Middle frontal gyrus (tissue), 1 donor: ENCODE data around the gene C2orf68.
"Not testable (repeated sequence)": the region's sequence is repeated elsewhere in the genome, so short reads cannot be mapped to it uniquely, and the experiment has no call there.

Experiments
- DNase-seq: peaks from one replicate; pipeline ENCODE4 v3.0.0-alpha.2; 2015; ENCODE audit warnings: low spot score; ENCODE audit errors: extremely low spot score

C2orf68 gene

GRCh38 chr2:85599468-85600234 lies 12.2 kb downstream of the C2orf68 start:
- DNase-seq = no peak

- no peak for DNase-seq
Measured at GRCh38 chr2:85598594-85599340, 13.1 kb downstream of the C2orf68 start.

DNA sequence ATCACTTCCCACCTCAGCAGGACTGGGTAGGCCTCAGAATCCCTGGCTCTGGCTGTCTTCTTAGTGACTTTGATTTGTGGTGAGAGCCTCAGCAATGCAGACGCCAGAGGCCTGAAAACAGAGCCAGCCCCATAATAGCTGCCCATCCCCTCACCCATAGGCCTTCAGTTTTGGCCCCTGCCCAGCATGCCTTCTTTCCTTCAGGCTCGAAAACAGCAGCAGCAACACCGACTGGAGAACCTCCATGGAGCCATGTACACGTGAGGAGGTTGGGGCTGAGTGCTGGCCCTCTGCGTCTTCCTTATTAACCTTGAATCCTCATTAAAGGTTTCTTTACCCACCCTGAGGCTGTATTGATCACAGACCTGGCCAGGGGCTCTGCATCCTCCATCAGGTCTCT lies 14.6 kb downstream of the C2orf68 start:
- DNase-seq = no peak

DNA sequence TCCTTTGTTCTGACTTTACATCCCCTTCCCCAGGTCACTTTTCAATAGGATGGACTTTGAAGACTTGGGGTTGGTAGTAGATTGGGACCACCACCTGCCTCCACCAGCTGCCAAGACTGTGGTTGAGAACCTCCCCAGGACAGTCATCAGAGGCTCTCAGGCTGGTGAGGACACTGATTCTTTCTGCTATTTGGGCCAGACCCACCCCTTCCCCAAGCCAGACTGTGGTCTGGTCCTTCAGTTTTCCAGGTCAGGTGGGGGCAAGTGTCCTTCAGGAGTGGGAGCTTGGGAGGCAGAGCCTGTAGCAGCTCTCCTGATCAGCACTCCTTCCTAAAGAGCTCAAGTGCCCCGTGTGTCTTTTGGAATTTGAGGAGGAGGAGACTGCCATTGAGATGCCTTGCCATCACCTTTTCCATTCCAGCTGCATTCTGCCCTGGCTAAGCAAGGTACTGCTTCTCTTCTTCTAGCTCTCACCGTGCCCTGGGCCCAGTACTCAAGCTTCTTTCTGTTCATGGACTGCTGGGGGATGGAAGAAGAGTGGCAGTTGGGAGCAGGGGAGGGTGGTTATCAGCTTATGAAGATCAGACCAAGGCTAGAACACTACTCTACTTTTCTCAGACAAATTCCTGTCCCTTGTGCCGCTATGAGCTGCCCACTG lies 15.3 kb downstream of the C2orf68 start:
- no peak for DNase-seq

- no peak for DNase-seq
Measured at GRCh38 chr2:85596026-85596333, 15.9 kb downstream of the C2orf68 start.

GRCh38 chr2:85595301-85596025 lies 16.4 kb downstream of the C2orf68 start, which contains the start of gene RNF181:
RNF181 (plus strand) TSS chr2:85595745; CDS start chr2:85595764, 19 bp downstream.
- peak; percentile 98 for DNase-seq

DNA sequence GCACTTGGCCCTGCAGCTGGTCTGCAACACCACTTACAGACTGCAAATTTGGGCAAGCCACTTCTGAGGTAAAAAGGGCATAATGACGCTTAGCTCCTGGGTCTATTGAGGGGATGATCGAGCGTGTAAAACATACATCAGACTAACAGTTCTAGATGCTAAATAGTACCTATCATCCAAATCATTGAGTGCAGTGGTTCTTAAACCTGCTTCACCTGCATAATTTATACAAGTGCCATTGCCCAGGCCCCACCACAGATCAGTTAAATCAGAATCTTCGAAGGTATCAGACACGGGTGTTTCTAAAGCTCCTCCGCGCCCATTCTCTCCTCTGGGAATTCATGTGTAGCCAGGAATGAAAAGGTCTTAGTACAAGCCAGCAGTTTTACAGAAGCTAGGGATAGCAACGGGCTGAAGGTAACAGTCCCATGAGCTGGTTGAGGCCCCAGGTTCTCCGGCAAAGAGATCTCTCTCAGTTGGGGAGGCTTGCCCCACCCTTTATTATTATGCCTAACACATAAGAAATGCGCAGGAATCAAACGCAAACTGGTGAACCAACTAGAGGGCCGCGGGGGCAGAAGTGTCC lies 17.1 kb downstream of the C2orf68 start:
- DNase-seq = no peak

DNA sequence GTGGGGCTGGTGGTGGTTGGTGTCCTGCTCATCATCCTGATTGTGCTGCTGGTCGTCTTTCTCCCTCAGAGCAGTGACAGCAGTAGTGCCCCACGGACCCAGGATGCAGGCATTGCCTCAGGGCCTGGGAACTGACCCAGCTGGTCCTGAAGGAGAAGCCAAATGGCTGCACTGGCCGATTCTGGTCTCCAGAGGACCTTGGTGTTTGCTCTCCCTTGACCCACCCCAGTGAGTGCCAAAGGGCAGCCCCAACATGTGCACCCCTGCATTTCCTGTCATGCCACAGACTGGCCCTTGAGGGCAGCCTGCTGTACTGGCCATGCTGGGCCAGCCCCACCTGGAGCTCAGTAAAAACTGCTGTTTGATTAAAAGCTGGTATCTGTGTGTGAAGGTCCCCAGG lies 18.8 kb downstream of the C2orf68 start:
- DNase-seq = no peak

- not testable (repeated sequence) for DNase-seq
Measured at GRCh38 chr2:85592299-85592698, 19.6 kb downstream of the C2orf68 start.

GRCh38 chr2:85591563-85591962 lies 20.3 kb downstream of the C2orf68 start:
- DNase-seq = no peak

- no peak for DNase-seq
Measured at GRCh38 chr2:85590950-85591349, 20.9 kb downstream of the C2orf68 start.

DNA sequence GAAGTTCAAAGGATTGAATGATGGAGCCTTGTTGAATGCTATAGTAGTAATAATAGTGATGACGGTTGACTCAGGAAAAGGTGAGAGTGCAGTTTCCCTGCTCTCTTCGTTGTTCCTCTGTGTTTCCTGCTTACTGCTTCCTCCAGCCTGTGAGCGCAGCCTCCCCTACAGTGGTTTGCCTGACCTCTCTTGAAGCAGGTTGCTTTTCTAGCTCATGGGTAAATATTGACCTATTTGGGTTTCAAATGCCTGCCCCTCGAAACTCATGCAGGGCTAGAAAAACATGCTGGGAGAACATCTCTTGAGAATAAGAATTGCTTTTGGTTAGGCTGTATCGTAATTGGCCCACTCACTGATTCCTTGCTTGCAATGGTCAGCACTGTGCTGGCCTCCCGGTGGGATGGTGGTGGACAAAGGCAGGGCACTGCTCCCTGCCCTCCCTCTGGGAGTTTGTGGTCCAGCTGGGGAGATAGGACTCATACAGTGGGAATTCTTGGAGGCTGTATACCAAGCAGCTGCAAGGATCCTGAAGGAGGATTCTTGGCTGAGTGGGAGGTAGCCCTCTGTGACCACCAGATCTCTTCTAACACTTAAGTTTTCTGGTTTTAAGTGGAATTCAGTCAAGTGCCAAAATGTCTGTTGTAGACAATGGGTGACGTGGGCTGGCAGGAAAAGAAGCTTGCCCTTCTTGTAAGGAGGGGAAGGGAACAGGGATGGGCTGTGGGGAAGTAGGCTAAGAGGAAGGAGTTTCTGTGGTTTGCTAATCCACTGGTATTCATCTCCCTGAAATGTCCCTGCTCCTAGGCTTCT lies 21.7 kb downstream of the C2orf68 start:
- DNase-seq = no peak

GRCh38 chr2:85589181-85589580 lies 22.7 kb downstream of the C2orf68 start:
- no peak for DNase-seq

- DNase-seq = no peak
Measured at GRCh38 chr2:85588645-85589044, 23.2 kb downstream of the C2orf68 start.

- DNase-seq = no peak
Measured at GRCh38 chr2:85588236-85588635, 23.6 kb downstream of the C2orf68 start.

DNA sequence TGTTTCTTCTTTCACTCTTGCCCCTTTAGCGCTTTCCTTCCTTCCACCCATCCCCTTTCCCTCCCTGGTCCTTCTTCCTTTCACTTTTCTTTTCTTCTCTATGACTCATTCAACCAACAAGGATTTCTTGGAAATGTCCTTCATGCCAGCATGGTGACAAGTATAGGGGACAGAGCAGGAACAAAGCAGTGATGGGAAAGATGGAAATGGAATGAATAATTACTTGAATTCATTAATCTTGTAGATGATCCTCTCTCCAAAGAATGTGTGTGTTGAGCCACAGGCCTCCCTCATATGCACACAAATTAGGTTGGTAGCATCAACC lies 26.1 kb downstream of the C2orf68 start:
- DNase-seq = no peak

GRCh38 chr2:85584857-85585780 lies 26.7 kb downstream of the C2orf68 start:
- no peak for DNase-seq

DNA sequence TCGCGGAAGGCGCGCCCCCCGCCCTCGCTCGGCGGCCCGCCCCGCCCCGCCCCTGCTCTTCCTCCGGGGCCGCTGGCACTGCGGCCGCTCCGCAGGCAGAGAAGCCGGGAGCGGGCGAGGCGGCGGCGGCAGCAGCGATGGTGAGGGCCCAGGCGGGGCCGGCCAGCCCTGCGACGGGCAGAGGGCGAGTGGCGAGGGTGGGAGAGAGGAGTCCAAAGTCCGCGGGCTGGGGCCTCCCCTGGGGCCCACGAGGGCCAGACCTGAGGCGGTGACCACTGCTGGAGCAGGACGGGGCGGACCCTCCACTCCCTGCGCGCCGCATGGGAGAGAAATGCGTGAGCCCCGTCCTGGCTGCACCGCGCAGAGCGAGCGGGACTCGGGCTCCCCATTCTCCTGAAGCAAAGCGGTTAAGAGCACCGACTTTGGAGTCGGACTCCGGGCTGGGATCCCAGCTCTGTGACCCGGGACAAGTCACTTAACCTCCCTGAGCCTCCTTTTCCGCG lies 27.5 kb downstream of the C2orf68 start, which contains the start of gene VAMP5:
VAMP5 (plus strand) TSS at position 78 of the 503 bp plus-strand sequence; CDS start at position 138, 60 bp downstream.
- no peak for DNase-seq

GRCh38 chr2:85583667-85584353 lies 28.1 kb downstream of the C2orf68 start:
- no peak for DNase-seq
